Body of pancreas (tissue), 4 donors: Measurements from ENCODE around the gene NACA2. TPM values are rescaled to one million over a fixed set of nuclear protein-coding genes. Genes with fewer than 3 reads are reported as not detected.

Experiments
- ATAC-seq: fragments of 150-250 bp; one replicate; pipeline ENCODE4 v1.9.1; 2016
- DNase-seq, 4 donors: peaks; one replicate each; pipeline ENCODE4 v3.0.0-alpha.2; 2019
- H3K27ac ChIP-seq, 4 donors: fragments of 200-600 bp; sonication (generic); 1 replicate in 3 of 4; 2 replicates in 1 of 4; pipeline versions ENCODE4 v1.5.1 to v1.6.1; 2016 to 2019; ENCODE audit warnings: mild to moderate bottlenecking in 1 of 4, mixed read lengths in 1 of 4, moderate library complexity in 1 of 4
- H3K27me3 ChIP-seq, 2 donors: fragments of 200-600 bp; sonication (generic); one replicate each; pipeline ENCODE4 v1.6.0; 2016; ENCODE audit warnings: mild to moderate bottlenecking in 1 of 2
- H3K36me3 ChIP-seq, 2 donors: fragments of 200-600 bp; sonication (generic); replicated peaks in 1 of 2; 2 replicates each; pipeline ENCODE4 v1.5.1; 2016; ENCODE audit warnings: low read depth in 2 of 2; ENCODE audit not compliant: insufficient read depth in 1 of 2
- H3K4me1 ChIP-seq: fragments of 200-600 bp; sonication (generic); one replicate; pipeline ENCODE4 v1.6.0; 2016
- H3K4me3 ChIP-seq, 2 donors: fragments of 200-600 bp; sonication (generic); 1 replicate in 1 of 2; 2 replicates in 1 of 2; pipeline ENCODE4 v1.5.1; 2016 to 2019
- H3K9me3 ChIP-seq, 3 donors: fragments of 200-600 bp; sonication (generic); 1 replicate in 2 of 3; 2 replicates in 1 of 3; pipeline ENCODE4 v1.5.1; 2016
- POLR2A ChIP-seq, 3 donors: fragments of 450-650 bp; IDR thresholded peaks; one replicate each; pipeline ENCODE4 v1.6.1; 2016; ENCODE audit warnings: antibody characterized with exemption in 3 of 3, mild to moderate bottlenecking in 2 of 3
- WGBS, 2 donors: methylation state at CpG; one replicate each; pipeline ENCODE4 v1.1.5; 2017; 5-methylcytosine and 5-hydroxymethylcytosine counted together
- intact Hi-C: fragments of 100-400 bp; cut with DNase I; formaldehyde crosslinking; loops from one replicate; pipeline ENCODE4 v1.15.1; 2023
- total RNA-seq, 2 donors: library from RNA; depleted of rRNA; stranded (reverse); fragments of >200 nt; gene quantifications; one replicate each; pipeline ENCODE4 v1.1.0, GENCODE V29; 2016
- TF ChIP-seq, protein P1 (sequence below), 7 experiments: fragments of 450-650 bp in 4 of 7; fragments of 200-600 bp in 3 of 7; sonication (generic) in 3 of 7; IDR thresholded peaks; one replicate each; pipeline ENCODE4 v1.5.1; 2016 to 2019; ENCODE audit warnings: antibody characterized with exemption in 7 of 7

The NACA2 gene
- total RNA-seq, 2 donors from 2014 or later, result 1.6 TPM; not detected in 1

DNA sequence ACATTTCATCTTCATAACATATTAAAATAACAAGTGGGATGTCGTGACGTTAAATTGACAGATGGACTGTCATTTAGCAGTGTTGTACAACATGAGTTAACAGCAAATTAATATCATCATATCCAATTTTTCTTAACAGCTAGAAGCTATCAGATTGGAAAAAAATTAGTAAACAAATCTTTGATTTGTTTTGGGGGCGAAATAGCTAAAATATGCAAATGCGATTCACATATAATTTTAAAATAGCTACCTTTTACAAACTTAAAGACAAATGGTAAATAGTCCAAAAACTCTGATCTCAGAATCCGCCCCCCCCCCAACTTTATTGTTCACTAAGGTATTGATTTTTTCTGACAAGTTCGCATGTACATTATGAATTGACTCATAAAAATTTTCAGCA lies 20.3 kb upstream of the NACA2 start:
- no peak overlapping the region for H3K4me3 ChIP-seq
- no peak overlapping the region for H3K27ac ChIP-seq
- no peak for TF ChIP-seq POLR2A (IDR thresholded peaks at IDR 0.05)
- DNase-seq, result no peak
- no peaks in the 10 kb centered on the region for H3K9me3 ChIP-seq
- no peaks in the 10 kb centered on the region for H3K4me1 ChIP-seq
- 70% methylated on average over 6 of the region's 6 CpGs for WGBS, 2 donors
- intact Hi-C loops, result no loop called here
- ATAC-seq, result no peak
- no peaks in the 10 kb centered on the region for H3K27me3 ChIP-seq
- no peaks in the 10 kb centered on the region for H3K36me3 ChIP-seq

GRCh38 chr17:61605692-61606091 lies 14.7 kb upstream of the NACA2 start:
- DNase-seq, result no peak
- Histone ChIP-seq H3K27ac (no peak overlapping the region), H3K27me3 (no peaks in the 10 kb centered on the region), H3K36me3 (no peaks in the 10 kb centered on the region), H3K4me1 (no peaks in the 10 kb centered on the region), H3K4me3 (no peak overlapping the region), H3K9me3 (no peaks in the 10 kb centered on the region)
- ATAC-seq, result no peak
- intact Hi-C loops, result no loop called here
- TF ChIP-seq POLR2A (IDR thresholded peaks at IDR 0.05), result no peak
- TF ChIP-seq, protein P1, sequence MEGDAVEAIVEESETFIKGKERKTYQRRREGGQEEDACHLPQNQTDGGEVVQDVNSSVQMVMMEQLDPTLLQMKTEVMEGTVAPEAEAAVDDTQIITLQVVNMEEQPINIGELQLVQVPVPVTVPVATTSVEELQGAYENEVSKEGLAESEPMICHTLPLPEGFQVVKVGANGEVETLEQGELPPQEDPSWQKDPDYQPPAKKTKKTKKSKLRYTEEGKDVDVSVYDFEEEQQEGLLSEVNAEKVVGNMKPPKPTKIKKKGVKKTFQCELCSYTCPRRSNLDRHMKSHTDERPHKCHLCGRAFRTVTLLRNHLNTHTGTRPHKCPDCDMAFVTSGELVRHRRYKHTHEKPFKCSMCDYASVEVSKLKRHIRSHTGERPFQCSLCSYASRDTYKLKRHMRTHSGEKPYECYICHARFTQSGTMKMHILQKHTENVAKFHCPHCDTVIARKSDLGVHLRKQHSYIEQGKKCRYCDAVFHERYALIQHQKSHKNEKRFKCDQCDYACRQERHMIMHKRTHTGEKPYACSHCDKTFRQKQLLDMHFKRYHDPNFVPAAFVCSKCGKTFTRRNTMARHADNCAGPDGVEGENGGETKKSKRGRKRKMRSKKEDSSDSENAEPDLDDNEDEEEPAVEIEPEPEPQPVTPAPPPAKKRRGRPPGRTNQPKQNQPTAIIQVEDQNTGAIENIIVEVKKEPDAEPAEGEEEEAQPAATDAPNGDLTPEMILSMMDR (IDR thresholded peaks at IDR 0.05), result no peak

DNA sequence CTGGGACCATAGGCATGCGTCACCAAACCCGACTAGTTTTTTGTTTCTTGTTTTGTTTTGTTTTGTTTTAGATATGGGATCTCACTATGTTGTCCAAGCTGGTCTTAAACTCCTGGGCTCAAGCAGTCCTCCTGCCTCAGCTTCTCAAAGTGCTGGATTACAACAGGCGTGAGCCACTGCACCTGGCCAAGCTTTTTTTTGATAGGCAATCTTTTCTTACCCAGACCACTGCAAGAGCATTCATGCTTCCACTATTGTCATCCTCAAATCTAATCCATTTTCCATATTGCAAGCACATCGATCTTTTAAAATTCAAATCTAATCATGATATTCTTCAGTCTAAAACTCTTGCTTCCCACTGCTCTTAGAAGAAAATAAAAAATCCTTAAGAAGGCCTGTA lies 10.3 kb upstream of the NACA2 start:
- ATAC-seq, result no peak
- Histone ChIP-seq H3K9me3 (no peaks in the 10 kb centered on the region), H3K36me3 (no peaks in the 10 kb centered on the region), H3K4me1 (no peaks in the 10 kb centered on the region), H3K27me3 (no peaks in the 10 kb centered on the region), H3K27ac (no peak overlapping the region), H3K4me3 (no peak overlapping the region)
- no peak for TF ChIP-seq POLR2A (IDR thresholded peaks at IDR 0.05)
- TF ChIP-seq, protein P1 (IDR thresholded peaks at IDR 0.05), result no peak
- 86 to 91% methylated on average over 4 of the region's 4 CpGs for WGBS, 2 donors
- intact Hi-C loops, result no loop called here
- DNase-seq, result no peak

DNA sequence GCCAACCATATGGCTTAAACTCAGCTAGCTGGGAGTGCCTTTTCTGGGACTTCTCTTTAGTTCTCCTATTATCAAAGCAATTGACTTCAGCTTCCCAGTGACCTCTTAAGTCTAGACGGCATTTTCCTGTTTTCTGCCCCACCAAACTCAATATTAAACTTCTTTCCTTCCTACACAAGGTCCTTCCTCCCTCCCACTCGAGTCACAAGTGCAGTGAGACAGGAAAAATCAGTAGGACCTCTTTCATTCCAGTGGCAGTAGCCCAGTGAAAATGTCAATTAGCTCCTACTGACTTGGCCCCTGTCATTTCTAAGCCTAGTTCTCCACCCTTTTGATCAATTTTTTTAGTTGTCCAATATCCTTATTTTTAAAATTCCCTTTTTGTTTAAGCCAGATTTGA lies 9.6 kb upstream of the NACA2 start:
- H3K27ac ChIP-seq, result no peak overlapping the region

DNA sequence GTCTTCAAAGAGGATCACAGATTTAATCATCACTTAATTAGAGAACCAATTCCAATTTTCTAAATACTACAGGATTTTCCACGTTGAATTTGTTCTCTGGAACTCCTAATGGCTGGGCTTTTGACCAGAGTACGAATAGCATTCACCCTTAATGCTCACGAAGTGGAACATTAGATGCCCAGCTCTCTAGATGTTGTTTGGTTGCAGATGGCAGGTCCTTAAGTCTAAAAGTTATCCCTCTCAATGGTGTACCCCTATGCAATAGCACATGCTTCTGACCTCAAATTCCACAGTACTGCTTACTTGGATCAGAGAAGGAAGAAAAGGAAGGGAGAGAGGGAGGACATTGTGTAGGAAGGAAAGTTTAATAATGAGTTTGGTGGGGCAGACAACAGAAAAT lies 8.6 kb upstream of the NACA2 start:
- H3K36me3 ChIP-seq, result no peaks in the 10 kb centered on the region
- no peaks in the 10 kb centered on the region for H3K27me3 ChIP-seq
- H3K9me3 ChIP-seq, result no peaks in the 10 kb centered on the region
- ATAC-seq, result no peak
- intact Hi-C loops, result no loop called here
- no peak for DNase-seq
- no peak overlapping the region for H3K4me3 ChIP-seq
- WGBS, 2 donors, result 68% methylated on average over 3 of the region's 3 CpGs
- H3K27ac ChIP-seq, result no peak overlapping the region
- TF ChIP-seq, protein P1 (IDR thresholded peaks at IDR 0.05), result no peak
- TF ChIP-seq POLR2A (IDR thresholded peaks at IDR 0.05), result no peak
- H3K4me1 ChIP-seq, result no peaks in the 10 kb centered on the region

More for the DNA sequence above, 9.6 kb upstream of the NACA2 start:
- ATAC-seq (no peak), DNase-seq (no peak)
- Histone ChIP-seq H3K4me1 (no peaks in the 10 kb centered on the region), H3K27me3 (no peaks in the 10 kb centered on the region), H3K4me3 (no peak overlapping the region), H3K36me3 (no peaks in the 10 kb centered on the region), H3K9me3 (no peaks in the 10 kb centered on the region)
- TF ChIP-seq POLR2A (IDR thresholded peaks at IDR 0.05), result no peak
- WGBS, 2 donors, result 35 to 43% methylated on average over 2 of the region's 2 CpGs
- intact Hi-C loops, result no loop called here

GRCh38 chr17:61598014-61598413 lies 7.0 kb upstream of the NACA2 start:
- Histone ChIP-seq H3K9me3 (no peaks in the 10 kb centered on the region), H3K4me1 (no peaks in the 10 kb centered on the region), H3K27ac (no peak overlapping the region), H3K36me3 (no peaks in the 10 kb centered on the region), H3K27me3 (no peaks in the 10 kb centered on the region), H3K4me3 (no peak overlapping the region)
- intact Hi-C loops, result no loop called here
- no peak for TF ChIP-seq POLR2A (IDR thresholded peaks at IDR 0.05)
- TF ChIP-seq, protein P1 (IDR thresholded peaks at IDR 0.05), result no peak
- DNase-seq (no peak), ATAC-seq (no peak)
- 63 to 75% methylated on average over 2 of the region's 2 CpGs for WGBS, 2 donors
